Ascending aorta (tissue), 2 donors: Measurements from ENCODE around the gene TIMM23. TPM values are rescaled to one million over a fixed set of nuclear protein-coding genes. Genes with fewer than 3 reads are reported as not detected.
"Not testable (repeated sequence)": the region's sequence is repeated elsewhere in the genome, so short reads cannot be mapped to it uniquely, and the experiment has no call there.

Experiments
- DNase-seq, 2 donors: peaks; one replicate each; pipeline ENCODE4 v3.0.0-alpha.2; 2019; ENCODE audit warnings: low spot score in 2 of 2
- H3K27ac ChIP-seq, 2 donors: fragments of 200-600 bp; sonication (generic); one replicate each; pipeline ENCODE4 v1.5.1; 2016 to 2017; ENCODE audit warnings: mild to moderate bottlenecking in 1 of 2
- H3K27me3 ChIP-seq: fragments of 200-600 bp; sonication (generic); one replicate; pipeline ENCODE4 v1.5.1; 2017
- H3K36me3 ChIP-seq, 2 donors: fragments of 200-600 bp; sonication (generic); one replicate each; pipeline ENCODE4 v1.5.1; 2016
- H3K4me1 ChIP-seq, 2 donors: fragments of 200-600 bp; sonication (generic); one replicate each; pipeline ENCODE4 v1.5.1; 2016 to 2017; ENCODE audit warnings: mild to moderate bottlenecking in 1 of 2
- H3K4me3 ChIP-seq, 2 donors: fragments of 200-600 bp; sonication (generic); one replicate each; pipeline ENCODE4 v1.5.1; 2016 to 2017; ENCODE audit warnings: mild to moderate bottlenecking in 1 of 2
- H3K9me3 ChIP-seq, 2 donors: fragments of 200-600 bp; sonication (generic); one replicate each; pipeline ENCODE4 v1.5.1; 2016
- CTCF ChIP-seq, 3 experiments: fragments of 200-600 bp in 2 of 3; fragments of 450-650 bp in 1 of 3; sonication (generic) in 2 of 3; IDR thresholded peaks; one replicate each; pipeline ENCODE4 v1.5.1; 2016 to 2019; ENCODE audit warnings: antibody characterized with exemption in 3 of 3, mild to moderate bottlenecking in 1 of 3, moderate library complexity in 1 of 3
- intact Hi-C: fragments of 100-400 bp; cut with DNase I; formaldehyde crosslinking; loops from one replicate; pipeline ENCODE4 v1.15.1; 2023
- total RNA-seq: library from RNA; depleted of rRNA; stranded (reverse); fragments of >200 nt; gene quantifications from one replicate; pipeline ENCODE4 v1.1.0, GENCODE V29; 2016

Gene TIMM23
- total RNA-seq, 1 donor from 2014 or later, result 19.3 TPM

GRCh38 chr10:45997994-45998763, 25.9 kb downstream of the TIMM23 start:
- no peaks in the 10 kb centered on the region for H3K4me1 ChIP-seq
- H3K27me3 ChIP-seq, result no peaks in the 10 kb centered on the region
- H3K36me3 ChIP-seq, result peaks cover 7 to 45% of the 10 kb centered on the region in 2 donors
- no peaks in the 10 kb centered on the region for H3K9me3 ChIP-seq
- H3K27ac ChIP-seq, result no peak overlapping the region
- DNase-seq, result no peak
- intact Hi-C loops, result no loop called here
- TF ChIP-seq CTCF (IDR thresholded peaks at IDR 0.05), result no peak
- no peak overlapping the region for H3K4me3 ChIP-seq

GRCh38 chr10:45999955-46000354, 27.7 kb downstream of the TIMM23 start:
- H3K4me3 ChIP-seq, H3K9me3 ChIP-seq, intact Hi-C loops, H3K27ac ChIP-seq, DNase-seq, H3K4me1 ChIP-seq, H3K27me3 ChIP-seq: not testable (repeated sequence)
- peaks cover 24 to 55% of the 10 kb centered on the region in 2 donors for H3K36me3 ChIP-seq

- peaks cover 28 to 61% of the 10 kb centered on the region in 2 donors for H3K36me3 ChIP-seq
- TF ChIP-seq CTCF (IDR thresholded peaks at IDR 0.05), result no peak
- no peak overlapping the region for H3K4me3 ChIP-seq
- no peaks in the 10 kb centered on the region for H3K27me3 ChIP-seq
- H3K27ac ChIP-seq, result no peak overlapping the region
- no peaks in the 10 kb centered on the region for H3K4me1 ChIP-seq
- no peaks in the 10 kb centered on the region for H3K9me3 ChIP-seq
- no peak for DNase-seq
- intact Hi-C loops, result no loop called here
Measured at GRCh38 chr10:46000538-46000937, 28.2 kb downstream of the TIMM23 start.

- H3K36me3 ChIP-seq, result peaks cover 31 to 68% of the 10 kb centered on the region in 2 donors
- H3K4me3 ChIP-seq, result no peak overlapping the region
- no peaks in the 10 kb centered on the region for H3K9me3 ChIP-seq
- no peaks in the 10 kb centered on the region for H3K4me1 ChIP-seq
- intact Hi-C loops, result no loop called here
- H3K27ac ChIP-seq, result no peak overlapping the region
- no peak for DNase-seq
- no peak for TF ChIP-seq CTCF (IDR thresholded peaks at IDR 0.05)
- no peaks in the 10 kb centered on the region for H3K27me3 ChIP-seq
Measured at GRCh38 chr10:46001187-46001756, 29.0 kb downstream of the TIMM23 start.

GRCh38 chr10:46002189-46002687, 29.9 kb downstream of the TIMM23 start:
- H3K4me1 ChIP-seq, H3K27ac ChIP-seq, DNase-seq, intact Hi-C loops, H3K27me3 ChIP-seq, H3K9me3 ChIP-seq, H3K4me3 ChIP-seq: not testable (repeated sequence)
- peaks cover 40 to 78% of the 10 kb centered on the region in 2 donors for H3K36me3 ChIP-seq

- no peaks in the 10 kb centered on the region for H3K27me3 ChIP-seq
- no peak for TF ChIP-seq CTCF (IDR thresholded peaks at IDR 0.05)
- no peak for DNase-seq
- intact Hi-C loops, result no loop called here
- no peak overlapping the region for H3K4me3 ChIP-seq
- no peaks in the 10 kb centered on the region for H3K4me1 ChIP-seq
- H3K36me3 ChIP-seq, result peaks cover 41 to 80% of the 10 kb centered on the region in 2 donors
- H3K9me3 ChIP-seq, result no peaks in the 10 kb centered on the region
- no peak overlapping the region for H3K27ac ChIP-seq
Measured at GRCh38 chr10:46002916-46003693, 30.8 kb downstream of the TIMM23 start.
